ENCODE data around the gene WWOX.

Gene WWOX

GRCh38 chr16:78450255-78450654, 350.8 kb downstream of the WWOX start:
- no peaks in the 10 kb centered on the region for H3K9me3 ChIP-seq (replicated peaks; ENCODE audit: insufficient read depth, low read length)
- H2AFZ ChIP-seq (ENCODE audit: low read length), result no peak overlapping the region
- no peak overlapping the region for H3K4me2 ChIP-seq (ENCODE audit: low read depth, low read length)
- H3K4me3 ChIP-seq (ENCODE audit: low read length), result no peak overlapping the region
- no peak overlapping the region for H3K9ac ChIP-seq (ENCODE audit: low read length)
- no peak for DNase-seq
- no peaks in the 10 kb centered on the region for H3F3A ChIP-seq (ENCODE audit: insufficient read depth, low read length)
- H4K20me1 ChIP-seq (ENCODE audit: insufficient read depth, low read length), result no peaks in the 10 kb centered on the region
- no peaks in the 10 kb centered on the region for H3K36me3 ChIP-seq (replicated peaks; ENCODE audit: insufficient read depth, low read length)
- no peaks in the 10 kb centered on the region for H3K9me2 ChIP-seq (replicated peaks; ENCODE audit: insufficient read depth, low read length)
- TF ChIP-seq EZH2 (optimal IDR thresholded peaks at IDR 0.05; ENCODE audit: low read depth, low read length), result no peak
- no peak overlapping the region for H3K27ac ChIP-seq (ENCODE audit: low read length)
- no peaks in the 10 kb centered on the region for H3K79me2 ChIP-seq (ENCODE audit: low read length)
- H3K4me1 ChIP-seq (ENCODE audit: low read length), result no peaks in the 10 kb centered on the region
- H3K27me3 ChIP-seq (replicated peaks; ENCODE audit: insufficient read depth, low read length), result no peaks in the 10 kb centered on the region

- Histone ChIP-seq H3K4me3 (ENCODE audit: low read length) (no peak overlapping the region), H3K4me1 (ENCODE audit: low read length) (no peaks in the 10 kb centered on the region), H4K20me1 (ENCODE audit: insufficient read depth, low read length) (no peaks in the 10 kb centered on the region), H3K9me2 (replicated peaks; ENCODE audit: insufficient read depth, low read length) (no peaks in the 10 kb centered on the region), H3K27me3 (replicated peaks; ENCODE audit: insufficient read depth, low read length) (no peaks in the 10 kb centered on the region), H3F3A (ENCODE audit: insufficient read depth, low read length) (no peaks in the 10 kb centered on the region), H3K4me2 (ENCODE audit: low read depth, low read length) (no peak overlapping the region), H3K79me2 (ENCODE audit: low read length) (no peaks in the 10 kb centered on the region), H3K27ac (ENCODE audit: low read length) (no peak overlapping the region), H3K36me3 (replicated peaks; ENCODE audit: insufficient read depth, low read length) (no peaks in the 10 kb centered on the region), H3K9me3 (replicated peaks; ENCODE audit: insufficient read depth, low read length) (no peaks in the 10 kb centered on the region), H2AFZ (ENCODE audit: low read length) (no peak overlapping the region), H3K9ac (ENCODE audit: low read length) (no peak overlapping the region)
- TF ChIP-seq EZH2phosphoT487 (IDR thresholded peaks at IDR 0.05; ENCODE audit: low read length), result no peak
- TF ChIP-seq CTCF (IDR thresholded peaks at IDR 0.05; ENCODE audit: low read length), result no peak
- TF ChIP-seq EZH2 (optimal IDR thresholded peaks at IDR 0.05; ENCODE audit: low read depth, low read length), result no peak
- no peak for DNase-seq
Observed at GRCh38 chr16:78452025-78452555, 352.6 kb downstream of the WWOX start.

GRCh38 chr16:78455861-78456260, 356.4 kb downstream of the WWOX start:
- Histone ChIP-seq H3K4me1 (ENCODE audit: low read length) (no peaks in the 10 kb centered on the region), H3K4me3 (ENCODE audit: low read length) (no peak overlapping the region), H3K27ac (ENCODE audit: low read length) (no peak overlapping the region), H3K9me3 (replicated peaks; ENCODE audit: insufficient read depth, low read length) (no peaks in the 10 kb centered on the region), H3K9me2 (replicated peaks; ENCODE audit: insufficient read depth, low read length) (no peaks in the 10 kb centered on the region), H3K79me2 (ENCODE audit: low read length) (no peaks in the 10 kb centered on the region), H3K4me2 (ENCODE audit: low read depth, low read length) (no peak overlapping the region), H4K20me1 (ENCODE audit: insufficient read depth, low read length) (no peaks in the 10 kb centered on the region), H3K27me3 (replicated peaks; ENCODE audit: insufficient read depth, low read length) (no peaks in the 10 kb centered on the region), H2AFZ (ENCODE audit: low read length) (no peak overlapping the region), H3K36me3 (replicated peaks; ENCODE audit: insufficient read depth, low read length) (no peaks in the 10 kb centered on the region), H3F3A (ENCODE audit: insufficient read depth, low read length) (no peaks in the 10 kb centered on the region), H3K9ac (ENCODE audit: low read length) (no peak overlapping the region)
- TF ChIP-seq CTCF (IDR thresholded peaks at IDR 0.05; ENCODE audit: low read length), result no peak
- TF ChIP-seq EZH2 (optimal IDR thresholded peaks at IDR 0.05; ENCODE audit: low read depth, low read length), result no peak
- no peak for TF ChIP-seq EZH2phosphoT487 (IDR thresholded peaks at IDR 0.05; ENCODE audit: low read length)
- DNase-seq, result no peak

- Histone ChIP-seq H4K20me1 (ENCODE audit: insufficient read depth, low read length) (no peaks in the 10 kb centered on the region), H3K4me1 (ENCODE audit: low read length) (no peaks in the 10 kb centered on the region), H3K79me2 (ENCODE audit: low read length) (no peaks in the 10 kb centered on the region), H3K4me3 (ENCODE audit: low read length) (no peak overlapping the region), H3K27me3 (replicated peaks; ENCODE audit: insufficient read depth, low read length) (no peaks in the 10 kb centered on the region), H3K4me2 (ENCODE audit: low read depth, low read length) (no peak overlapping the region), H3K9me2 (replicated peaks; ENCODE audit: insufficient read depth, low read length) (no peaks in the 10 kb centered on the region), H2AFZ (ENCODE audit: low read length) (no peak overlapping the region), H3K9ac (ENCODE audit: low read length) (no peak overlapping the region), H3K9me3 (replicated peaks; ENCODE audit: insufficient read depth, low read length) (no peaks in the 10 kb centered on the region), H3K27ac (ENCODE audit: low read length) (no peak overlapping the region), H3F3A (ENCODE audit: insufficient read depth, low read length) (no peaks in the 10 kb centered on the region), H3K36me3 (replicated peaks; ENCODE audit: insufficient read depth, low read length) (no peaks in the 10 kb centered on the region)
- TF ChIP-seq EZH2phosphoT487 (IDR thresholded peaks at IDR 0.05; ENCODE audit: low read length) (no peak), CTCF (IDR thresholded peaks at IDR 0.05; ENCODE audit: low read length) (no peak), EZH2 (optimal IDR thresholded peaks at IDR 0.05; ENCODE audit: low read depth, low read length) (no peak)
- DNase-seq, result no peak
Observed at GRCh38 chr16:78458588-78458987, 359.1 kb downstream of the WWOX start.

All from MM.1S (cell line).